ENCODE measurements around the gene SFXN4.

- TF ChIP-seq CTCF (conservative IDR thresholded peaks at IDR 0.05), result no peak
- TF ChIP-seq EZH2 (IDR thresholded peaks at IDR 0.05; ENCODE audit: low read depth), result no peak
Observed at GRCh38 chr10:119118231-119118630, 47.3 kb downstream of the SFXN4 start.

All from PC-9 (cell line).